Raji (cell line): ENCODE measurements around the gene ZDHHC11B.
"Not testable (repeated sequence)": the region's sequence is repeated elsewhere in the genome, so short reads cannot be mapped to it uniquely, and the experiment has no call there.

Source experiments
- POLR2A ChIP-seq: IDR thresholded peaks from 2 replicates; pipeline ENCODE4 v1.6.1; 2011; ENCODE audit warnings: low read depth, low read length, control low read depth; ENCODE audit not compliant: insufficient read depth

The ZDHHC11B gene

GRCh38 chr5:749101-749670 lies 35.3 kb downstream of the ZDHHC11B start:
- TF ChIP-seq POLR2A, result no peak

GRCh38 chr5:746258-746761 lies 38.2 kb downstream of the ZDHHC11B start:
- no peak for TF ChIP-seq POLR2A

DNA sequence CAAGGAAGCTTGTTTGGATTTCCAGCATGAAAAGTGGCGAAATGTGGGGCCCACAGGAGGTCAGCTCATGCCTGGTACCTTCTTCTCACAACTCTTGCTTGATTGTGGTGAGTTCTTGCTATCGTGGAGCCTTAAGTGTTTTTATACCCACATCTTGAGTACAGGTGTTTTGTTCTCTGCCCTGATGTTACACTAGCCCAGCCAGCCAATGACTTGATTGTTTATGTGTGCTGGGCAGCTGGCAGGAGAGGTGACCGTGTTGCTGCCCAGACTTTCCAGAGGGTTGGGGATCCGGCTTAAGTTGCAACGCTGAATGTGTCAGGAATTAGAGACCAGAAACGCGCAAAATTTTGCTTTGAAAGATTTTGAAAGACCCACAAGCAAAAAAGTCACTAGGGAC lies 67.4 kb downstream of the ZDHHC11B start:
- TF ChIP-seq POLR2A, result no peak

DNA sequence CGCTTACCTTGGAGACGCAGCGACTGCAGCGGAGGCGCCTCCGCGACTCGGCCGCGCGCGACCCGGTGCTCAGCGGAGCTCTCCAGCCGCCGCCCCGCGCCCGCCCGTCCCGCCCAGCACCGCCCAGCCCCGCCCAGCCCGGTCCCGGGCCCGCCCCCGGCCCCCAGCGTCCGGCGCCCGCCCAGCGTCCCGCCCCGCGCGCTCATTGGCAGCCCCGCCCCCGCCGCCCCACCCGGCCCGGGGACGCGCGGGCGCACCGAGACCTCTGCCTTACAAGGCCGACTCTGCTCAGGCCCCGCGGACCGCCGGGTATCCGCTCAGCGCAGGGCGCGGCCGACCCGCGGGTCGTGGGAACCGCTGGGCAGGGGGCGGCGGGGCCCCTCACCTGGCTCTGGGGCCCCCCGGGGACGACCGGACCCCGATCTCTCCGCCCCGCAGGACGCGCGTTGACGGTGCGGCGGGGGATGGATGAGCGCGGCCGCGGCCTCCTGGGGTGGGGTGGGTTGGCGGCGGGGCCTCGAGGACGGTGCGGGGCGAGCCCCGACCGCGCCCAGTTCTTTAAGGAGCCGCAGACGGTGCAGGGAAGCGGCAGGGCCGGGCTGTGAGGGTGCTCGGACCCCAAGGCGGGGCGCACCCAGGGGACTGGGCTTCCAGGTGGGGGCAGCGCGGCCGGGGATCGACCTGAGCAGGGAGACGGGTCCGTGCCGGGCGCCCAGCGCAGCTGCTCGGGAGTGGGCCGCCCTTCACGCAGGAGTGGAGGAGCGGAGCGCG lies 91.1 kb downstream of the ZDHHC11B start, which contains the start of gene TPPP:
TSS of gene TPPP (minus strand) at position 82 of the 771 bp plus-strand sequence. CDS start 15,292 bp downstream, outside the sequence.
- not testable (repeated sequence) for TF ChIP-seq POLR2A

DNA sequence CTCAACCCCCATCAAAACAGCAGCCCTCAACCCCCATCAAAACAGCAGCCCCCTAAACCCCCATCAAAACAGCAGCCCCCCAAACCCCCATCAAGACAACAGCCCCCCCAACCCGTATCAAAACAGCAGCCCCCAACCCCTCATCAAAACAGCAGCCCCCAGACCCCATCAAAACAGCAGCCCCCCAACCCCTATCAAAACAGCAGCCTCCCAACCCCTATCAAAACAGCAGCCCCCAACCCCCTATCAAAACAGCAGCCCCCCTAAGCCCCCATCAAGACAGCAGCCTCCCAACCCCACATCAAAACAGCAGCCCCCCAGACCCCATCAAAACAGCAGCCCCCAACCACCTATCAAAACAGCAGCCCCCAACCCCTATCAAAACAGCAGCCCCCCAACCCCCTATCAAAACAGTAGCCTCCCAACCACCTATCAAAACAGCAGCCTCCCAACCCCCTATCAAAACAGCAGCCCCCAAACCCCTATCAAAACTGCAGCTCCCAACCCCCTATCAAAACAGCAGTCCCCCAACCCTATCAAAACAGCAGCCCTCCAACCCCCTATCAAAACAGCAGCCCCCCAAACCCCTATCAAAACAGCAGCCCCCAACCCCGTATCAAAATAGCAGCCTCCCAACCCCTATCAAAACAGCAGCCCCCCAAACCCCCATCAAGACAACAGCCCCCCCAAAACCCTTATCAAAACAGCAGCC lies 92.6 kb downstream of the ZDHHC11B start:
- no peak for TF ChIP-seq POLR2A

GRCh38 chr5:685262-686171 lies 99.0 kb downstream of the ZDHHC11B start:
- TF ChIP-seq POLR2A, result no peak

DNA sequence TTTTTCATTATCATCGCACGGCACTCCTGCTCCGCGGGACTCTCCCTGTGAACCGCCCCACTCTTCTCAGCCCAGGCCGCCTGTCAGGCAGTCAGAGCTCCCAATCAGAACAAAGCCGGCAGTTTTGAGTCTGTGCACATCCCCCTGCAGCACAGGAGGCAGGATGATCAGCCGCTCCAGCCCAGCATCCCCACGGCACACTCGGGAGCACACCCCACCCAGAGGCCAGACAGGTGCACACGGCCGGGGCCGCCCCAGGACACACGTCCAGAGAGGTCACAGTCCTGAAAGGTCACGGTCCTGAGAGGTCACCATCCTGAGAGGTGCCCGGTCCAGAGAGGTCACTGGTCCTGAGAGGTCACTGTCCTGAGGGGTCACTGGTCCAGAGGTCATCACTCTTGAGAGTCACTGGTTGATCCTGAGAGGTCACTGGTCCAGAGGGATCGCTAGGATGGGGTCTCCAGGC lies 99.7 kb downstream of the ZDHHC11B start:
- TF ChIP-seq POLR2A, result no peak

DNA sequence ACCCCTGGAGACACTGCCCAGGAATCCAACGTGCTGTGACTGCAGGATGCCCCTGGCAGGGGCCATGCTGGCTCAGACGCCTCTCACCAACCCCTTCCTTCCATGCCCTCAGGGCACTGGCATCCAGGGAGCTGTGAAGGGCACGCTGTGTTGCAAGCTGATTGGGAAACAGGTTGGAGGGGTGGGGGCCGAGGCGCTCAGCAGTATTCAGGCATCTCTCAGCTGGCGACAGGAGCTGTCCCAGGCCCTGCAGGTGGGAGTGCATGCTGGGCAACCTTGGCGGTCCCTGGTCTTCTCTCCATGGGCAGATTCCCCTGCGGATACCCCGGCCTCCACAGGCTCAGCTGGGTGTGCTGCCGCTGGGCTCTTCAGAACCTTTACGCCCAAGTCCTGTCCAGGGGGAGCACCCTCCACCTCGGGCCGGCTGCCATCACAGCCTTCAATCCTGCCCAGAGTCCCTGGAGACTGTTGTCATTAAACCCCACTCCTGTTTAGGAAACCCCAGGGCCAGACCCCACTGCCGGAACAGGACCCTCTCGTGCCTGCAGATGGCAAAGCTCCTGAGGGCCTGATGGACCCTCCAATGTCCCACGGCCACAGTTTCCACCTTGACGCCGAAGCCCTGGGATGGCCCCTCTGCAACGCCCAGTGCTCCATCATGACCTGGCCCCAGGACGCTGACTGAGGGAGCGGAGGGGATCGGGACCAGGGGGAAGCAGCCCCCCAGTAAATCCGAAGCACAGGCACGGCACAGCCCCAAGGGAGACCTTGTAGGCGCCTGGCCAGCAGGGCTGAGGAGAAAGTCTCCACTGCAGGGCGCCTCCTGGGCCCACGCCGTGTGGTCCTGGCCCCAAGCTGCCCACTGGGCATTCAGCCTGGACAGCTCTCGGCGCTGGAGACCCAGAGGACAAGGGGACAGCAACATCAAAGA lies 100.7 kb downstream of the ZDHHC11B start:
- TF ChIP-seq POLR2A, result no peak

DNA sequence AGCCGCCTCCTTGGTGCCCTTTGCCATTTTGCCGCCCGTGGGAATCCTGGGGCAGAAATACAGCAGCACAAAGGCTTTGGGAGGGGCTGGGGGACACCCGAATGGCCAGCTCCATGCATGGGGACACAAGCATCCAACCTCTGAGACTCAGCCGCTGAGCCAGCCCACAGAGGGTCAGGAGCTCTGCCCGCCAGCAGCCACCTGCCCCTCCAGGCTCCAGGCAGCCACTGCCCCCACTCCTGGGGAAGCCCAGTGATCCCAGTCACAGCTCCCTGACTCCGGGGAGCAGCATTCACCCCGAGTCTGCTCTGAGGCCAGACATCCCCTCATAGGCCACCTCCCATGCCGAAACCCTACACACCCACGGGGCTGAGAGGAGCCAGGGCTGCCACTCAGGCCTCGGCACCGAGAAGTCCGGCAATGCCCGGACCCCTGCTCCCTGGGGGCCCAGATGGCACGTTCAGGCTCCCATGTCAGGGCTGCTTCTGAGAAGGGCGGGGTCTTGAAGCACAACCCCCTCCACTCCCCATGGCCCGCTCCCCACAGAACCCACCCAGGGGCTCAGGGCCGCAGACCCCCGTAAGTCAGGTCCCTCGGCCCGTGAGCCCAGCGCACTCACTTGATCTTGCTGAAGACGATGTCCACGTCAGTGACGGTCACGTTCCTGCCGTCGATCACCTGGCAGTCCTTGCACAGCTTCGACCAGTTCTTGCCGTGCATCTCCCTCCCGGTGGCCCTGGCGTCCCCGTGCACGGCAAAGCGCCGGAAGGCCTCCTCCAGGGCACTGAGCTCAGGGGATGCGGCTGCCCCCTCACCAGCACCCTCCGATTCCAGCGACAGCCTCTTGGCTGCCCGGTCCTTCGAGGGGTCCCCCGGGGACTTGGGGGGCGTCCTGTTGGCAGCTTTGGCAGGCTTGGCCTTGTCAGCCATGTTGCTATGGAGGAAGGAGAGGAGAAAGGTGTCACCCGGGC lies 107.1 kb downstream of the ZDHHC11B start:
- TF ChIP-seq POLR2A, result no peak

DNA sequence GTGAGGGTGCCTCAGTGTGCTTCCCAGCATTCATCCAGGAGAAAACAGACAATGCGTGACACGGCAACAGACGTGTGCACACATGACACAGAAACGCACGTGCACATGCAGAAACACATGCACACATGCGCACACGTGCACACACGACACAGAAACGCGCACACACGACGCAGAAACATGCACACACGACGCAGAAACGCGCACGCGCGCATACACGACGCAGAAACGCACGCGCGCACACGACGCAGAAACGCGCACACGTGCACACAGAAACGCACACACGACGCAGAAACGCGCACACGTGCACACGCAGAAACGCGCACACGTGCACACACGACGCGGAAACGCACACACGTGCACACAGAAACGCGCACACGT lies 107.8 kb downstream of the ZDHHC11B start:
- no peak for TF ChIP-seq POLR2A

- 0 out of 2 replicates have a peak, but pooled peaks have one; percentile 6 for TF ChIP-seq POLR2A
These were observed 108.4 kb downstream of the ZDHHC11B start for GRCh38 chr5:675871-676698.
